HG03280 (cell line): ENCODE data around the gene ABHD15.

Source experiments
- ATAC-seq: cut with Tn5 transposase; IDR thresholded peaks from one replicate; pipeline ENCODE4 v1.9.1; 2021; ENCODE audit warnings: mild to moderate bottlenecking, moderate library complexity; ENCODE audit not compliant: unreplicated experiment

ABHD15 gene

DNA sequence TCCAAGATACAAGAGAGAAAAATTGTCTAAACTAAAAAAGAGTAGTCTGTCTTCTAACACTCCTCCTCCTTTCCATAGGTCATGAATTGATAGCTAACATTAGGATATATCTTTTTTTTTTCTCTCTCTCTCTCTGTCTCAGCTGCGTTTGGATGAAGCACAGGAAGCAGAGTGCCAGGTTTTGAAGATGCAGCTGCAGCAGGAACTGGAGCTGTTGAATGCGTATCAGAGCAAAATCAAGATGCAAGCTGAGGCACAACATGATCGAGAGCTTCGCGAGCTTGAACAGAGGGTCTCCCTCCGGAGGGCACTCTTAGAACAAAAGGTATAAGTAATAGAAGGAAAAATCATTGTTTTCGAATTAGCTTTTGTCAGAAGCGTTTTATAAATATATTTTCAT, 32.9 kb downstream of the ABHD15 start:
- no peak for ATAC-seq

GRCh38 chr17:29526322-29526721, 40.5 kb downstream of the ABHD15 start:
- ATAC-seq, result no peak

GRCh38 chr17:29524692-29525091, 42.1 kb downstream of the ABHD15 start:
- no peak for ATAC-seq

DNA sequence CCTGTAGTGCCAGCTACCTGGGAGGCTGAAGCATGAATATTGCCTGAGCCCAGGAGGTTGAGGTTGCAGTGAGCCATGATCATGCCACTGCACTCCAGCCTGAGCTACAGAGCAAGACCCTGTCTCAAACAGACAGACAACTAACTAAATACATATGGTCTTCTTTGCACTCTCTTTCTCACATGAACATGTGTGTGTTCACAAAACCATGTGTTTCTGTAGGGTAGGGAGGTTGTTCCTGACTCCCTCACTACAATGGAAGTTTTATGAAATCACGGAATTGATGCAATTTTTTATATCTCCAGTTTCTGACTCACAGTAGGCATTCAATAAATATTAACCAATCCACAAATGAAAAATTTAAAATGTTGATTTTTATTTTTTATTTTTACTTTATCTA, 48.5 kb downstream of the ABHD15 start:
- no peak for ATAC-seq

GRCh38 chr17:29514792-29515191, 52.0 kb downstream of the ABHD15 start:
- ATAC-seq, result no peak

GRCh38 chr17:29510953-29511352, 55.9 kb downstream of the ABHD15 start:
- ATAC-seq, result no peak
